Measurements from ENCODE around the gene CDO1. TPM values are rescaled to one million over a fixed set of nuclear protein-coding genes. Genes with fewer than 3 reads are reported as not detected.

CDO1 gene
- total RNA-seq, 1 experiment from 2014 or later, result 13.2 TPM

GRCh38 chr5:115842089-115842935, 25.9 kb upstream of the CDO1 start (continued):
- TF ChIP-seq ZBTB21 (CRISPR knock-in tag; IDR thresholded peaks at IDR 0.05; ENCODE audit: borderline replicate concordance) (no peak), NFATC4 (CRISPR knock-in tag; IDR thresholded peaks at IDR 0.05) (no peak), PREB (CRISPR knock-in tag; IDR thresholded peaks at IDR 0.05; ENCODE audit: borderline replicate concordance) (no peak), CBFB (CRISPR knock-in tag; IDR thresholded peaks at IDR 0.05; ENCODE audit: low read depth) (no peak), FOXP4 (CRISPR knock-in tag; IDR thresholded peaks at IDR 0.05) (0 out of 2 replicates have a peak, but pooled peaks have one; percentile 30), ZNF232 (CRISPR knock-in tag; IDR thresholded peaks at IDR 0.05) (0 out of 2 replicates have a peak, but pooled peaks have one; percentile 36), NR2C2 (CRISPR knock-in tag; IDR thresholded peaks at IDR 0.05) (no peak), ZMAT4 (CRISPR knock-in tag; IDR thresholded peaks at IDR 0.05) (no peak), HMGXB4 (CRISPR knock-in tag; IDR thresholded peaks at IDR 0.05) (peak; percentile 80), RELA (CRISPR knock-in tag; IDR thresholded peaks at IDR 0.05; ENCODE audit: borderline replicate concordance) (0 out of 2 replicates have a peak, but pooled peaks have one; percentile 57), TEAD1 (CRISPR knock-in tag; IDR thresholded peaks at IDR 0.05) (no peak)

- DNase-seq (ENCODE audit: low spot score) (peak; percentile 85), ATAC-seq (peak; percentile 82)
- Mint-ChIP-seq H3K27me3 (ENCODE audit: low read depth) (peaks cover 6% of the 10 kb centered on the region), H3K36me3 (peaks cover 12% of the 10 kb centered on the region), H3K4me1 (peaks cover 37% of the 10 kb centered on the region), H3K4me3 (peak within 1 kb of the TSS; percentile 97), H3K9me3 (no peaks in the 10 kb centered on the region), H3K27ac (peak within 1 kb of the TSS; percentile 100)
- ChIA-PET CTCF (no interaction called here), POLR2A (no interaction called here)
- TF ChIP-seq MLX (CRISPR knock-in tag; IDR thresholded peaks at IDR 0.05), result 0 out of 2 replicates have a peak, but pooled peaks have one; percentile 49
- peak; percentile 92 for TF ChIP-seq SP1 (CRISPR knock-in tag; conservative IDR thresholded peaks at IDR 0.05)
- no peak for TF ChIP-seq SMAD4 (CRISPR knock-in tag; IDR thresholded peaks at IDR 0.05)
- TF ChIP-seq HMGXB4 (CRISPR knock-in tag; IDR thresholded peaks at IDR 0.05), result 0 out of 2 replicates have a peak, but pooled peaks have one; percentile 16
- TF ChIP-seq SOX15 (CRISPR knock-in tag; IDR thresholded peaks at IDR 0.05), result no peak
- TF ChIP-seq TCF7 (CRISPR knock-in tag; IDR thresholded peaks at IDR 0.05; ENCODE audit: low read depth), result no peak
- peak; percentile 51 for TF ChIP-seq USF1 (CRISPR knock-in tag; IDR thresholded peaks at IDR 0.05)
- 0 out of 2 replicates have a peak, but pooled peaks have one; percentile 45 for TF ChIP-seq NR3C1 (CRISPR knock-in tag; conservative IDR thresholded peaks at IDR 0.05; ENCODE audit: low read depth)
- TF ChIP-seq TP53 (CRISPR knock-in tag; IDR thresholded peaks at IDR 0.05), result peak; percentile 54; the same call in 1 of the 2 replicates
- TF ChIP-seq GABPB1 (CRISPR knock-in tag; IDR thresholded peaks at IDR 0.05), result peak; percentile 81
- TF ChIP-seq USF2 (CRISPR knock-in tag; IDR thresholded peaks at IDR 0.05), result peak; percentile 33; the same call in 1 of the 2 replicates
- no peak for TF ChIP-seq IRF2 (CRISPR knock-in tag; IDR thresholded peaks at IDR 0.05; ENCODE audit: borderline replicate concordance, low read depth)
- no peak for TF ChIP-seq ZMAT4 (CRISPR knock-in tag; IDR thresholded peaks at IDR 0.05)
- TF ChIP-seq FOXP1 (CRISPR knock-in tag; IDR thresholded peaks at IDR 0.05; ENCODE audit: borderline replicate concordance), result no peak; the same call in 1 of the 2 replicates
- TF ChIP-seq NFATC4 (CRISPR knock-in tag; IDR thresholded peaks at IDR 0.05), result no peak
- no peak for TF ChIP-seq GTF2I (CRISPR knock-in tag; conservative IDR thresholded peaks at IDR 0.05)
These were observed 25.1 kb upstream of the CDO1 start, which contains the start of the genes AP3S1 and ATG12 for GRCh38 chr5:115841382-115842088. TSS of gene AP3S1 (plus strand) at chr5:115841935. CDS start at chr5:115842038, 103 bp downstream. TSS of gene ATG12 (minus strand) at chr5:115841565. CDS start at chr5:115841552, 13 bp downstream.

All from WTC11 (cell line).